HCT116 (cell line): Measurements from ENCODE around the gene CFAP58. TPM values are rescaled to one million over a fixed set of nuclear protein-coding genes. Genes with fewer than 3 reads are reported as not detected.

Experiments
- ATAC-seq: fragments of 200-7000 bp; cut with Tn5 transposase; 2 replicates; pipeline ENCODE4 v1.9.1; 2020; ENCODE audit warnings: mild to moderate bottlenecking, moderate library complexity
- BruUV-seq: library from RNA; stranded (reverse); fragments of 400-500 nt; replicated peaks from 2 replicates; lab custom pipeline; 2021; lab: Mats Ljungman, UMichigan
- CTCF ChIA-PET: fragments of 300-600 bp; sonication (Branson Sonifier 250); formaldehyde crosslinking; loops from one replicate; lab custom pipeline; 2021; ENCODE audit warnings: antibody characterized with exemption; lab: Charles Lee
- POLR2A ChIA-PET: fragments of 300-600, 350-600 bp; sonication (Branson Sonifier 250); formaldehyde crosslinking; loops from one replicate; lab custom pipeline; 2021; ENCODE audit warnings: antibody characterized with exemption; lab: Charles Lee
- RAD21 ChIA-PET, 2 experiments: fragments of 300-600 bp; sonication (Branson Sonifier 250); formaldehyde crosslinking; loops; one replicate each; lab custom pipeline; 2023; ENCODE audit warnings: low total read pairs in 2 of 2; ENCODE audit not compliant: uncharacterized antibody in 2 of 2, unreplicated experiment in 2 of 2, low non-redundant PET in 1 of 2; lab: Charles Lee
- DNase-seq: peaks from one replicate; pipeline ENCODE4 v3.0.0-alpha.2; 2010; ENCODE audit warnings: low read depth, low spot score
- H2AFZ ChIP-seq: fragments of 200-600 bp; shearing (Covaris generic), sonication (generic); 2 replicates; pipeline ENCODE4 v1.6.1; 2017; ENCODE audit warnings: low read depth, mixed run types, mixed read lengths, antibody characterized with exemption, low read length; ENCODE audit not compliant: poor library complexity, severe bottlenecking
- H3K27ac ChIP-seq: 2 replicates; pipeline ENCODE4 v1.5.1; 2012; ENCODE audit warnings: low read depth, low read length
- H3K27me3 ChIP-seq: fragments of 200-600 bp; sonication (generic); 2 replicates; pipeline ENCODE4 v1.6.1; 2016; ENCODE audit warnings: mixed run types, low read length, mixed read lengths; ENCODE audit not compliant: insufficient read depth
- H3K36me3 ChIP-seq, 2 experiments: fragments of 200-500 bp in 1 of 2; fragments of 200-600 bp in 1 of 2; sonication (Bioruptor generic) in 1 of 2; sonication (generic) in 1 of 2; 2 replicates each; pipeline versions ENCODE4 v1.5.1 to v1.6.1; 2014 to 2016; ENCODE audit warnings: low read length in 2 of 2, inconsistent platforms in 1 of 2, mixed read lengths in 1 of 2, mixed run types in 1 of 2; ENCODE audit not compliant: insufficient read depth in 2 of 2, control insufficient read depth in 1 of 2
- H3K4me1 ChIP-seq, 2 experiments: fragments of 200-600 bp in 1 of 2; sonication (generic) in 1 of 2; 2 replicates each; pipeline versions ENCODE4 v1.5.1 to v1.6.1; 2012 to 2017; ENCODE audit warnings: low read length in 2 of 2, inconsistent platforms in 1 of 2, mild to moderate bottlenecking in 1 of 2, mixed read lengths in 1 of 2, mixed run types in 1 of 2, moderate library complexity in 1 of 2; ENCODE audit not compliant: insufficient read depth in 2 of 2, control insufficient read depth in 1 of 2
- H3K4me2 ChIP-seq: fragments of 200-600 bp; sonication (generic); 2 replicates; pipeline ENCODE4 v1.6.1; 2017; ENCODE audit warnings: mixed run types, low read length, mixed read lengths
- H3K4me3 ChIP-seq, 2 experiments: fragments of 200-600 bp in 1 of 2; sonication (generic) in 1 of 2; replicated peaks in 1 of 2; 2 replicates each; pipeline ENCODE4 v1.5.1; 2011 to 2016; ENCODE audit warnings: low read length in 2 of 2, control low read depth in 1 of 2, low read depth in 1 of 2, mild to moderate bottlenecking in 1 of 2, mixed read lengths in 1 of 2, mixed run types in 1 of 2
- H3K79me2 ChIP-seq: fragments of 200-600 bp; sonication (generic); 2 replicates; pipeline ENCODE4 v1.6.1; 2017; ENCODE audit warnings: mild to moderate bottlenecking, mixed run types, low read length, moderate library complexity, mixed read lengths; ENCODE audit not compliant: insufficient read depth
- H3K9ac ChIP-seq: fragments of 200-600 bp; sonication (generic); 2 replicates; pipeline ENCODE4 v1.6.1; 2016; ENCODE audit warnings: low read length, mixed read lengths
- H3K9me2 ChIP-seq: fragments of 200-600 bp; sonication (generic), shearing (Covaris generic); 2 replicates; pipeline ENCODE4 v1.6.1; 2017; ENCODE audit warnings: mixed run types, mild to moderate bottlenecking, moderate library complexity; ENCODE audit not compliant: insufficient read depth
- H3K9me3 ChIP-seq, 2 experiments: fragments of 200-500 bp in 1 of 2; fragments of 200-600 bp in 1 of 2; sonication (Bioruptor generic) in 1 of 2; sonication (generic) in 1 of 2; 2 replicates each; pipeline ENCODE4 v1.6.1; 2014 to 2017; ENCODE audit warnings: low read length in 2 of 2, mixed read lengths in 2 of 2, inconsistent platforms in 1 of 2, low read depth in 1 of 2, mild to moderate bottlenecking in 1 of 2, mixed run types in 1 of 2, moderate library complexity in 1 of 2; ENCODE audit not compliant: control insufficient read depth in 1 of 2, insufficient read depth in 1 of 2
- H4K20me1 ChIP-seq: fragments of 200-600 bp; sonication (generic), shearing (Covaris generic); 2 replicates; pipeline ENCODE4 v1.6.1; 2017; ENCODE audit warnings: mixed run types, mild to moderate bottlenecking, moderate library complexity; ENCODE audit not compliant: insufficient read depth
- CBX3 ChIP-seq: IDR thresholded peaks from 2 replicates; pipeline ENCODE4 v1.6.1; 2012; ENCODE audit warnings: low read depth
- EGR1 ChIP-seq: IDR thresholded peaks from 2 replicates; pipeline ENCODE4 v1.6.1; 2012; ENCODE audit warnings: low read depth
- JUND ChIP-seq: IDR thresholded peaks from 2 replicates; pipeline ENCODE4 v1.6.1; 2012
- POLR2A ChIP-seq: IDR thresholded peaks from 2 replicates; pipeline ENCODE4 v1.7.0; 2011; ENCODE audit warnings: borderline replicate concordance; ENCODE audit not compliant: insufficient read depth, insufficient read length; ENCODE audit errors: extremely low read depth
- POLR2AphosphoS5 ChIP-seq: IDR thresholded peaks from 2 replicates; pipeline ENCODE4 v1.6.1; 2011; ENCODE audit warnings: mild to moderate bottlenecking, low read depth, low read length, moderate library complexity
- SP1 ChIP-seq: IDR thresholded peaks from 2 replicates; pipeline ENCODE4 v1.6.1; 2012; ENCODE audit warnings: low read depth
- SRF ChIP-seq: IDR thresholded peaks from 2 replicates; pipeline ENCODE4 v1.6.1; 2012; ENCODE audit warnings: low read depth
- YY1 ChIP-seq: IDR thresholded peaks from 2 replicates; pipeline ENCODE4 v1.6.1; 2011; ENCODE audit warnings: low read length, low read depth, moderate library complexity, mild to moderate bottlenecking; ENCODE audit not compliant: insufficient replicate concordance; ENCODE audit errors: extremely low read depth
- ZFX ChIP-seq: fragments of 450-650 bp; IDR thresholded peaks from 2 replicates; pipeline ENCODE4 v1.6.1; 2017
- ZNF274 ChIP-seq: fragments of 200-500 bp; sonication (Bioruptor generic); IDR thresholded peaks from 2 replicates; pipeline ENCODE4 v1.6.1; 2014; ENCODE audit warnings: mild to moderate bottlenecking, low read depth, low read length, inconsistent platforms
- intact Hi-C: fragments of 100-400 bp; cut with micrococcal nuclease; formaldehyde crosslinking; loops from 2 replicates; pipeline ENCODE4 v1.10.0; 2022
- total RNA-seq: library from RNA; stranded (reverse); gene quantifications from one replicate; pipeline ENCODE4 v1.2.1, GENCODE V29; 2021; ENCODE audit not compliant: unreplicated experiment
- TF ChIP-seq, protein P1 (sequence below): IDR thresholded peaks from 2 replicates; pipeline ENCODE4 v1.6.1; 2012
- TF ChIP-seq, protein P2 (sequence below): IDR thresholded peaks from 2 replicates; pipeline ENCODE4 v1.6.1; 2012
- TF ChIP-seq, protein P3 (sequence below): IDR thresholded peaks from 2 replicates; pipeline ENCODE4 v1.6.1; 2011; ENCODE audit warnings: mild to moderate bottlenecking, low read length, moderate library complexity; ENCODE audit not compliant: insufficient replicate concordance; ENCODE audit errors: extremely low read depth

The CFAP58 gene
- total RNA-seq, 1 experiment from 2014 or later, result 0.91 TPM

DNA sequence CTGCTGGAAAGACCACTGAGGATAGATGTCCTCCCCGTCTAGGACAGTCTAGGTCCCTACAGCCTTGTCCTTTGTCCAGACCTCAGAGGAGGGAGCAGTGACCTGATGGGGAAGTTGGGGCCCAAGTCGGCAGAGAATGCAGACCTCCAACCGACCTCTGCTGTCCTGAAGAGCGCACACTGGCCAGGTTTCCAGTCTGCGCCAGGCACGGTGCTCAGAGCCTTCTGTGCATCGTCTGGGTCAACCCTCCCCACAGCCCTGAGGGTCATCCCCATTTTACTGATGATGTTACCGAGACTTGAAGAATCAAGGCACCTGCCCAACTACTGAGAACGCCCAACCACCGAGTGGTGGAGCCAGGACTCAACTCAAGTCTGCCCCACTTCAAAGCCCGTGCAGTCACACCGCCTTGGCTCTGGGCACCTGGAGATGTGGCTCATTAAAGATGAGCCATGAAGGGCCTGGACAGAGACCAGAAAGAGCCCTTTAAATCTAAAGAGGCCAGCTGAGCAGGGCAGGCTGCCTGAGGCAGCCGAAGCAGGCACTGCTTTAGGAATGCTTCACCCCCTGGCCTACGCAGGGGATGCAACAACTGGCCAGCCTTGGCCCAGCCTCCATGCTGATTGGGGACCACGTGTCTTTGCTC is 19.8 kb upstream of the CFAP58 start (continued):
- TF ChIP-seq, protein P1, sequence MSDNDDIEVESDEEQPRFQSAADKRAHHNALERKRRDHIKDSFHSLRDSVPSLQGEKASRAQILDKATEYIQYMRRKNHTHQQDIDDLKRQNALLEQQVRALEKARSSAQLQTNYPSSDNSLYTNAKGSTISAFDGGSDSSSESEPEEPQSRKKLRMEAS, result no peak
- TF ChIP-seq ZNF274 (no peak), CBX3 (no peak), EGR1 (no peak), POLR2AphosphoS5 (no peak), SRF (no peak), POLR2A (no peak)

DNA sequence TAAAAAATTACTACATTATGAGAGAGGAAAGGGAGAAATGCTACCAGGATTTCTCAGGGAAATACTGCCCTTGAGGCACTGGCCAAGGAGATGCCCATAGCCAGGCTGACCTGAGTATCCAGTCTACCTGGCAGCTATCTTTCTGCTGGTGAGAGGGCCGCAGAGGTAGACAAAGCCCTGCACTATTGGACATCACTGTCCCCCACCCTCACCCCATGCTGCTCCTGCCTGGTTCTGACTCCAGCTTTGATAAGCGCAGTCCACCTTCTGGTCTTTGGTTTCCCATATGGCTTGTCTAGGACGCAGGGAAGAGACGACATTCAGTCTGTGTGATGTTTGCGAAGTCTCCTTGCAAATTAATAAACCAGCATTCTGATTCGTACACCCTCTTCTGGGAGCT is 19.1 kb upstream of the CFAP58 start:
- Histone ChIP-seq H4K20me1 (no peaks in the 10 kb centered on the region), H2AFZ (no peak overlapping the region), H3K36me3 (no peaks in the 10 kb centered on the region), H3K27ac (no peak overlapping the region), H3K9ac (no peak overlapping the region), H3K4me1 (peaks cover 65 to 83% of the 10 kb centered on the region in 2 experiments), H3K4me2 (no peak overlapping the region), H3K79me2 (peaks cover 79% of the 10 kb centered on the region), H3K4me3 (no peak overlapping the region), H3K9me2 (no peaks in the 10 kb centered on the region), H3K27me3 (no peaks in the 10 kb centered on the region), H3K9me3 (no peaks in the 10 kb centered on the region)
- DNase-seq, result no peak
- ATAC-seq, result no peak
- ChIA-PET CTCF (interaction anchor here (0.5 to 1.3 kb wide), 2 partner anchors 8 to 60 kb away, joined by 4 to 5 read pairs; no protein-coding TSS in a partner anchor), POLR2A (no interaction called here), RAD21 (no interaction called here)
- intact Hi-C loops, result loop anchor here (10.0 kb wide), 1 partner anchor 440 kb away; no protein-coding TSS in a partner anchor
- TF ChIP-seq JUND (no peak), ZNF274 (no peak), ZFX (no peak), SP1 (no peak), EGR1 (no peak), YY1 (no peak)
- TF ChIP-seq, protein P2, sequence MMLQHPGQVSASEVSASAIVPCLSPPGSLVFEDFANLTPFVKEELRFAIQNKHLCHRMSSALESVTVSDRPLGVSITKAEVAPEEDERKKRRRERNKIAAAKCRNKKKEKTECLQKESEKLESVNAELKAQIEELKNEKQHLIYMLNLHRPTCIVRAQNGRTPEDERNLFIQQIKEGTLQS, result no peak
- TF ChIP-seq, protein P3, sequence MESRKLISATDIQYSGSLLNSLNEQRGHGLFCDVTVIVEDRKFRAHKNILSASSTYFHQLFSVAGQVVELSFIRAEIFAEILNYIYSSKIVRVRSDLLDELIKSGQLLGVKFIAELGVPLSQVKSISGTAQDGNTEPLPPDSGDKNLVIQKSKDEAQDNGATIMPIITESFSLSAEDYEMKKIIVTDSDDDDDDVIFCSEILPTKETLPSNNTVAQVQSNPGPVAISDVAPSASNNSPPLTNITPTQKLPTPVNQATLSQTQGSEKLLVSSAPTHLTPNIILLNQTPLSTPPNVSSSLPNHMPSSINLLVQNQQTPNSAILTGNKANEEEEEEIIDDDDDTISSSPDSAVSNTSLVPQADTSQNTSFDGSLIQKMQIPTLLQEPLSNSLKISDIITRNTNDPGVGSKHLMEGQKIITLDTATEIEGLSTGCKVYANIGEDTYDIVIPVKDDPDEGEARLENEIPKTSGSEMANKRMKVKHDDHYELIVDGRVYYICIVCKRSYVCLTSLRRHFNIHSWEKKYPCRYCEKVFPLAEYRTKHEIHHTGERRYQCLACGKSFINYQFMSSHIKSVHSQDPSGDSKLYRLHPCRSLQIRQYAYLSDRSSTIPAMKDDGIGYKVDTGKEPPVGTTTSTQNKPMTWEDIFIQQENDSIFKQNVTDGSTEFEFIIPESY, result no peak
- no TSS peak for BruUV-seq
